Tibial artery (tissue), 4 donors: ENCODE measurements around the gene IGSF9.
"Not testable (repeated sequence)": the region's sequence is repeated elsewhere in the genome, so short reads cannot be mapped to it uniquely, and the experiment has no call there.

Experiments
- DNase-seq, 2 donors: peaks; one replicate each; pipeline ENCODE4 v3.0.0-alpha.2; 2019
- H3K27ac ChIP-seq, 2 donors: fragments of 200-600 bp; sonication (generic) in 1 of 2; 1 replicate in 1 of 2; 2 replicates in 1 of 2; pipeline ENCODE4 v1.5.1; 2018 to 2019; ENCODE audit warnings: mild to moderate bottlenecking in 1 of 2
- H3K27me3 ChIP-seq, 2 donors: fragments of 200-600 bp; sonication (generic) in 1 of 2; one replicate each; pipeline versions ENCODE4 v1.5.1 to v1.6.0; 2016 to 2019
- H3K36me3 ChIP-seq, 3 donors: fragments of 200-600 bp; sonication (generic) in 2 of 3; one replicate each; pipeline ENCODE4 v1.5.1; 2016 to 2019; ENCODE audit warnings: mild to moderate bottlenecking in 2 of 3
- H3K4me1 ChIP-seq, 4 donors: fragments of 200-600 bp; sonication (generic) in 2 of 4; 1 replicate in 3 of 4; 2 replicates in 1 of 4; pipeline ENCODE4 v1.5.1; 2016 to 2019
- H3K4me3 ChIP-seq, 2 donors: fragments of 200-600 bp; sonication (generic) in 1 of 2; 1 replicate in 1 of 2; 2 replicates in 1 of 2; pipeline ENCODE4 v1.5.1; 2018 to 2019; ENCODE audit warnings: mild to moderate bottlenecking in 2 of 2
- H3K9me3 ChIP-seq, 3 donors: fragments of 200-600 bp; sonication (generic) in 1 of 3; one replicate each; pipeline ENCODE4 v1.5.1; 2016 to 2019
- intact Hi-C: fragments of 100-400 bp; cut with DNase I; formaldehyde crosslinking; loops from one replicate; pipeline ENCODE4 v1.15.0; 2023; ENCODE audit warnings: low total_unique reads
- TF ChIP-seq, protein P1 (sequence below), 2 experiments: fragments of 200-600 bp in 1 of 2; fragments of 450-650 bp in 1 of 2; IDR thresholded peaks; one replicate each; pipeline ENCODE4 v1.5.1; 2017 to 2019; ENCODE audit warnings: antibody characterized with exemption in 2 of 2, mild to moderate bottlenecking in 1 of 2, moderate library complexity in 1 of 2

IGSF9 gene

DNA sequence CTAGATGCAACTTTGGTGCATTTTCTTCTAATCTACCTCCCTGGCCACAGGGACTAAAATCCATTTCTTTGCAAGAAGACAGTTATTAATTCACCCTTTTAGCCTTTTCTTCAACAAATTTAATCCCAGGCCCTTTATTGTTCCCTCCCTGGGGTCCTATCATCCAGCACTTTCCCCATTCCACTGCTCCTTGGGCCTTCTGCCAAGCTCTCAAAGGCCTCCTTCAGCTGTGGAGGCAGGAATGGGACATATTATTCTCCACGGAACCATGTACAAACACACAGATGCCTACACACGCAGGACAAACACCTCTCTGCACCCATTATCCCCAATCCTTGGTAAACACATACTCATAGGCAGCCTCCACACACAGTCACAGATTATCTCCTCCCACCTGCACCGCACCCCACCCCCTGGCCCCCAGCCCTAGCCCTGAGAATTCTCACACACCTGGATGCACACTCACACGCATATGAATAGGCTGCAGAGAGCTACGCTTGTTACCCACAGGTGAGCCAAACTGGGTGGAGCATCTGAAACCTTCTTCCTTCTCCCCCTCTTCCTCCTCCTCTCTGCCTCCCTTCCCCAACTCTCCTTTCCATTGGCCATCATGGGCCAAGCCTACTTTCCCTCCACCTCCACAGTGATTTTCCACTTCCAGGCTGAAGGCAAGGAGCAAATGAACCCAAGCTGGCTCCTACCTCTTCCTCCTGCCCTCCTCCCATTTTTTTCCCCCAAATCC is 31.8 kb downstream of the IGSF9 start:
- intact Hi-C loops = no loop called here
- Histone ChIP-seq H3K36me3 (peaks cover 6 to 14% (median 11%) of the 10 kb centered on the region in 3 donors), H3K27me3 (no peaks in the 10 kb centered on the region), H3K9me3 (no peaks in the 10 kb centered on the region), H3K4me3 (no peak overlapping the region), H3K4me1 (peaks cover 0 to 45% (median 30%) of the 10 kb centered on the region in 4 donors), H3K27ac (no peak overlapping the region)
- DNase-seq = no peak
- TF ChIP-seq, protein P1, sequence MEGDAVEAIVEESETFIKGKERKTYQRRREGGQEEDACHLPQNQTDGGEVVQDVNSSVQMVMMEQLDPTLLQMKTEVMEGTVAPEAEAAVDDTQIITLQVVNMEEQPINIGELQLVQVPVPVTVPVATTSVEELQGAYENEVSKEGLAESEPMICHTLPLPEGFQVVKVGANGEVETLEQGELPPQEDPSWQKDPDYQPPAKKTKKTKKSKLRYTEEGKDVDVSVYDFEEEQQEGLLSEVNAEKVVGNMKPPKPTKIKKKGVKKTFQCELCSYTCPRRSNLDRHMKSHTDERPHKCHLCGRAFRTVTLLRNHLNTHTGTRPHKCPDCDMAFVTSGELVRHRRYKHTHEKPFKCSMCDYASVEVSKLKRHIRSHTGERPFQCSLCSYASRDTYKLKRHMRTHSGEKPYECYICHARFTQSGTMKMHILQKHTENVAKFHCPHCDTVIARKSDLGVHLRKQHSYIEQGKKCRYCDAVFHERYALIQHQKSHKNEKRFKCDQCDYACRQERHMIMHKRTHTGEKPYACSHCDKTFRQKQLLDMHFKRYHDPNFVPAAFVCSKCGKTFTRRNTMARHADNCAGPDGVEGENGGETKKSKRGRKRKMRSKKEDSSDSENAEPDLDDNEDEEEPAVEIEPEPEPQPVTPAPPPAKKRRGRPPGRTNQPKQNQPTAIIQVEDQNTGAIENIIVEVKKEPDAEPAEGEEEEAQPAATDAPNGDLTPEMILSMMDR (IDR thresholded peaks at IDR 0.05) = no peak

DNA sequence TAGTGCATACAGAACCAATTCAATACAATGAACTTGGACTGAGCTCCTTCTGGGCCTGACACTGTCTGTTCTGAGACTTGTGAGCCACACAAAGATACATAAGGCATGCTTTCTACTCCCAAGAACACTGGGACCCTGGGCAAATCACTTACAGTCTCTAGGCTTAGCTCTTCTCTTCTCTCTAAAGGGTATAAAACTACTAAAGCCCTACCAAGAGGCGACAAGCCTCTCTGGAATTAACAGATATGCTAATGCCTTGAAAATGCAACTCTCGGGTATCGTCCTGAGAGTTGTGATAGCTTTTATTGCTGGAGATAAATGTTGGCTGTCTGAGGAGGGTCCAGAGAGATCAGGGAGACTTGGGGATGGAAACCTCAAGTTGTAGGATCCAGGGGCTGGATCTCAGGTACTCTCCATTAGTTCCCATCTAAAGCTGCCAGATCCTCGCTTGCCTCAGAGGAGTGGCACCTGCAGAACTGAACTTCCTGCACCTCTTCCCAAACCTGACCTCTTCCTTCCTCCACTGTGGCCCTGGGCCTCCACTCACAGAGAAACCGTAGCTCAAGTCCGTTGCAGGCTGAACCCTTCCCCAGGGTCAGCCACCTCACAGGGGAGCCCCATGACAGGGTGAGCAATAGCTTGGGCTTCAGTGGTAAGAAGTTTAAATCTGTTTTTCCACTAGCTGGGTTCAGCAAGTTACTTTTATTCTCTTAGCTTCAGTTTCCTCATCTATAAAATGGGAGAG is 33.9 kb downstream of the IGSF9 start:
- intact Hi-C loops = no loop called here
- Histone ChIP-seq H3K36me3 (no peaks in the 10 kb centered on the region), H3K27me3 (no peaks in the 10 kb centered on the region), H3K27ac (peak overlapping the region; percentile 4 to 69), H3K4me3 (no peak overlapping the region), H3K9me3 (no peaks in the 10 kb centered on the region), H3K4me1 (peaks cover 0 to 30% (median 17%) of the 10 kb centered on the region in 4 donors)
- DNase-seq = no peak
- TF ChIP-seq, protein P1 (IDR thresholded peaks at IDR 0.05) = no peak

DNA sequence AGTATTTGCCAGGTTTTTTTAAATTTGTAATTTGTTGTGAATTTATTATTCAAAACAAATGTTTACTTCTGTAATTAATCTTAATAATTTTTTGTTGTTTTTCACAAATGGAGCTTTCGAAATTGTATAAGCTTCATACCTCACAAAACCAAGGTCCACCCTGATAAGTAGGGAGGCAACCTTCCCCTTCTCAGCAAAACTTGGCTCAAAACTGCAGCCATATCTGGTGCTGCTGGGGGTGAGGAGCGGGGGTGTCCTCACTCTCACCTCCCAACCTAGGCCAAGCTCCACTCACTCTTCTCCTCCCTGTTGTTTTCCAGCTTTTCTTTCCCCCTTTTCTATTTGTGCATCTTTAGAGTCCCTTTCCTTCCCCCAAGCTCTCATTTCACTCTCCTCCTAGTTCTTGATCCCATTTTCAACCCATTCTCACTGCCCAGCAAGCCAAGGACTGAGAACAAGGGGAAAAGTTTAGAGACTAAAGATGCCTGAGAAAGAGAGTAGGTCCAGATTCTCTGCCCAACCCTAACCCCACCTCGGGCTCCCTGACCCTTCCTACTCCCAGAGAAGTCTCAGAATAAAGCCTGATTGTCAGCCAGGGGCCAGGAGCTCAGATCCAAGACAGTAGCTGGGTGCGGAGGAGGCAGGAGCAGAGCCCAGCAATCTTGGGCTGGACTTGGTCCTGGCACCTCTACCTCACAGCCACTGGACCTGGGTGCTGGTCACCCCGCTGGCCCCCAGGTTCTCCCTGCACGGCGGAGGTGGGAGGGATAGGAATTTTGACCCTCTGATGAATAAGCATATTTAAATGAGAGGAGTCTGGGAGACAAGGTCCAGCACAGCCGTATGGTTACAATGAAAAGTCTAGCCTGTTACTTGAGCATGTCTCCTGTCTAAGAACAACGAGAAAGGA is 37.1 kb downstream of the IGSF9 start:
- Histone ChIP-seq H3K27ac (no peak overlapping the region), H3K4me1 (peaks cover 0 to 14% (median 7%) of the 10 kb centered on the region in 4 donors), H3K9me3 (no peaks in the 10 kb centered on the region), H3K36me3 (no peaks in the 10 kb centered on the region), H3K4me3 (no peak overlapping the region), H3K27me3 (no peaks in the 10 kb centered on the region)
- TF ChIP-seq, protein P1 (IDR thresholded peaks at IDR 0.05) = no peak
- intact Hi-C loops = no loop called here
- DNase-seq = no peak

DNA sequence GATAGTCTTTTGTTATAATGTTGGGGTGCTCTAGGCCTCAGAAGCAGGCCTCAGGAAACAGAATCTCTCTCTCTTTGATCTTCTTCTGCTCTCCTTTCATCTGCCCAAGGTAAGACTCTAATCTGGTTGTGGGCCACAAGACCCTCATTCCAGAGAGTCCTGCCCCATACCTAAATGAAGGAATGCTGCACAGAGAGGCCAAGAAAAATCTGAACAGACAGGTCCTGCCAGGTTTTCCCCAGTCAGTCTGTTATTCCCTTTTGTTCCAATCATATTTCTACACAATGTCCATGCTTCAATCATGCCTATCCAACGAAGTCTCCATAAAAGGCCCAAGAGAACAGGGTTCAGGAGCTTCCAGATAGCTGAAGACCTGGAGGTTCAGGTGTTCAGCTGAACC is 38.5 kb downstream of the IGSF9 start:
- TF ChIP-seq, protein P1 (IDR thresholded peaks at IDR 0.05) = no peak
- Histone ChIP-seq H3K27ac (no peak overlapping the region), H3K4me1 (peaks cover 0 to 14% (median 7%) of the 10 kb centered on the region in 4 donors), H3K36me3 (no peaks in the 10 kb centered on the region), H3K9me3 (no peaks in the 10 kb centered on the region), H3K4me3 (no peak overlapping the region), H3K27me3 (no peaks in the 10 kb centered on the region)
- DNase-seq = no peak
- intact Hi-C loops = no loop called here

DNA sequence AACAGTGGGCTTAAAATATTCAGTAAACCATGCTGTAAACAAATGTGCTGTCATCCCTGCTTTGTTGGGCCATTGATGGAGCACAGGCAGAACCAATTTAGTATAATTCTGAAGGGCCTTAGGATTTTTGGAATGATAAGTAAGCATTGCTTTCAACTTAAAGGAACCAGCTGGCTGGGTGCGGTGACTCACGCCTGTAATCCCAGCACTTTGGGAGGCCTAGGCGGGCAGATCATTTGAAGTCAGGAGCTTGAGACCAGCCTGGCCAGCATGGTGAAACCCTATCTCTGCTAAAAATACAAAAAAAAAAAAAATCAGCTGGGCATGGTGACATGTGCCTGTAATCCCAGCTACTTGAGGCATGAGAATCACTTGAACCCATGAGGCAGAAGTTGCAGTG is 41.4 kb downstream of the IGSF9 start:
- intact Hi-C loops, H3K36me3 ChIP-seq, H3K27me3 ChIP-seq, H3K4me3 ChIP-seq, H3K27ac ChIP-seq, H3K9me3 ChIP-seq, DNase-seq: not testable (repeated sequence)
- peaks cover 0 to 22% (median 19%) of the 10 kb centered on the region in 4 donors for H3K4me1 ChIP-seq
